ENCODE results near the gene NIPBL. TPM values are rescaled to one million over a fixed set of nuclear protein-coding genes. Genes with fewer than 3 reads are reported as not detected.

Gene NIPBL
- total RNA-seq, 1 experiment from 2014 or later = 48.3 TPM

DNA sequence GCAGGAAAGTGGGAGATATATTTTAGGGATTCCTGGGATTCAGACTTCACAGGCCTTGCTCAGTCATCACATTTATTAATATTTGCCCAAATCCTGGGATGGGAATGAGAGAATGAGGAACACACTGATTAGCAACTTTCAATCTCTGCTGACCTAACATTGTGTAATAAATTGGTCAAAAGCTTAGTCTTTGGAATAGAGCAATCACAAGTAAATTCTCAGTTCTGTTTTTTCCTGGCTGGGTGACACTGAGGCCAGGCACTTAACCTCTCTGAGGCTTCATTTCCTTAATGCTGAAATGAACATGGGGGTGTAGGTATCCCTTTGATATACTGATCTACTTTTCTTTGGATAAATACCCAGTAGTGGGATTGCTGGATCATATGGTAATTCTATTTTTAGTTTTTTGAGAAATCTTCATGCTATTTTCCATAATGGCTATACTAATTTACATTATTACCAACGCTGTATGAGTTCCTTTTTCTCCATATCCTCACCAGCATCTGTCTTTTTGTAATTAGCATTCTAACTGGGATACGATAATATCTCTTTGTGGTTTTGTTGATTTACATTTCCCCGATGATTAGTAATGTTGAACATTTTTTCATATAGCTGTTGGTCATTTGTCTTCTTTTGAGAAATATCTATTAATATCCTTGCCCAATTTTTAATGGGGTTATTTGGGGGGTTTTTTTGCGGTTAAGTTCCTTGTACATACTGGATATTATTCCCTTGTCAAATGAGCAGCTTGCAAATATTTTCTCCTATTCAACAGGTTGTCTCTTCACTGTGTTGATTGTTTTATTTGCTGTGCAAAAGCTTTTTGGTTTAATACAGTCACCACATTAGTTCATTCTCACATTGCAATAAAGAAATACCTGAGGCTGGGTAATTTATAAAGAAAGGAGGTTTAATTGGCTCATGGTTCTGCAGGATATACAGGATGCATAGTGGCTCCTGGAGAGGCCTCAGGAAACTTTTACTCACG lies 36.8 kb upstream of the NIPBL start:
- ChIA-PET POLR2A (no interaction called here), CTCF (interaction anchor here (1.5 kb wide), 1 partner anchor 30 kb away, joined by 3 read pairs; no protein-coding TSS in a partner anchor)
- H3K36me3 Mint-ChIP-seq = no peaks in the 10 kb centered on the region

DNA sequence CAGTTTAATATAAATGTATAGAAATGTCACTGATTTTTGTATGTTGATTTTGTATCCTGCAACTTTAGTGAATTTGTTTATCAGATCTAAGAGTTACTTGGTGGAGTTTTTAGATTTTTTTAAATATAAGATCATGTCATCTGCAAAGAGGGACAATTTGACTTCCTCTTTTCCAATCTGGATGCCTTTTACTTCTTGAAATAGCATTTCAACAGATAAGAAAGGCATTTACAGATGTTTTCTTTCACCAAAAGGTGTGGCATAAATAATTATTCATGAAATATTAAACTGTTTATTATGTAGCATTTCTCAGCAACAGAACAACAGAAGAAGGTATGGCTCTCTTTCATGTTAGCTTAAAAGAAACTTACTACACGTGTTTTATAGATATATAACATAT lies 34.9 kb upstream of the NIPBL start:
- no peak for ATAC-seq
- H3K4me1 Mint-ChIP-seq = peaks cover 12% of the 10 kb centered on the region
- no peak overlapping the region for H3K27ac Mint-ChIP-seq
- no peaks in the 10 kb centered on the region for H3K36me3 Mint-ChIP-seq
- ChIA-PET CTCF (interaction anchor here (0.9 to 1.3 kb wide), 2 partner anchors 12 to 102 kb away, joined by 3 read pairs; no protein-coding TSS in a partner anchor), POLR2A (no interaction called here)
- no peaks in the 10 kb centered on the region for H3K27me3 Mint-ChIP-seq (ENCODE audit: low read depth)
- no peak overlapping the region for H3K4me3 Mint-ChIP-seq
- no peak for DNase-seq (ENCODE audit: low spot score)
- H3K9me3 Mint-ChIP-seq = peaks cover 4% of the 10 kb centered on the region
- TF ChIP-seq SOX15 (CRISPR knock-in tag; IDR thresholded peaks at IDR 0.05) (no peak), ATF1 (CRISPR knock-in tag; IDR thresholded peaks at IDR 0.05) (no peak), IRF2 (CRISPR knock-in tag; IDR thresholded peaks at IDR 0.05; ENCODE audit: borderline replicate concordance, low read depth) (no peak), TEAD4 (CRISPR knock-in tag; IDR thresholded peaks at IDR 0.05) (no peak), NFE2L1 (CRISPR knock-in tag; IDR thresholded peaks at IDR 0.05) (no peak), NFYB (CRISPR knock-in tag; conservative IDR thresholded peaks at IDR 0.05; ENCODE audit: low read depth) (no peak), FOXJ3 (CRISPR knock-in tag; IDR thresholded peaks at IDR 0.05; ENCODE audit: borderline replicate concordance) (no peak), MXD4 (CRISPR knock-in tag; IDR thresholded peaks at IDR 0.05; ENCODE audit: borderline replicate concordance) (no peak), GRHL2 (CRISPR knock-in tag; IDR thresholded peaks at IDR 0.05; ENCODE audit: insufficient replicate concordance, severe bottlenecking) (no peak)
- TF ChIP-seq, protein P1, sequence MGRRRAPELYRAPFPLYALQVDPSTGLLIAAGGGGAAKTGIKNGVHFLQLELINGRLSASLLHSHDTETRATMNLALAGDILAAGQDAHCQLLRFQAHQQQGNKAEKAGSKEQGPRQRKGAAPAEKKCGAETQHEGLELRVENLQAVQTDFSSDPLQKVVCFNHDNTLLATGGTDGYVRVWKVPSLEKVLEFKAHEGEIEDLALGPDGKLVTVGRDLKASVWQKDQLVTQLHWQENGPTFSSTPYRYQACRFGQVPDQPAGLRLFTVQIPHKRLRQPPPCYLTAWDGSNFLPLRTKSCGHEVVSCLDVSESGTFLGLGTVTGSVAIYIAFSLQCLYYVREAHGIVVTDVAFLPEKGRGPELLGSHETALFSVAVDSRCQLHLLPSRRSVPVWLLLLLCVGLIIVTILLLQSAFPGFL (CRISPR knock-in tag; IDR thresholded peaks at IDR 0.05; ENCODE audit: borderline replicate concordance) = no peak
- TF ChIP-seq, protein P2, sequence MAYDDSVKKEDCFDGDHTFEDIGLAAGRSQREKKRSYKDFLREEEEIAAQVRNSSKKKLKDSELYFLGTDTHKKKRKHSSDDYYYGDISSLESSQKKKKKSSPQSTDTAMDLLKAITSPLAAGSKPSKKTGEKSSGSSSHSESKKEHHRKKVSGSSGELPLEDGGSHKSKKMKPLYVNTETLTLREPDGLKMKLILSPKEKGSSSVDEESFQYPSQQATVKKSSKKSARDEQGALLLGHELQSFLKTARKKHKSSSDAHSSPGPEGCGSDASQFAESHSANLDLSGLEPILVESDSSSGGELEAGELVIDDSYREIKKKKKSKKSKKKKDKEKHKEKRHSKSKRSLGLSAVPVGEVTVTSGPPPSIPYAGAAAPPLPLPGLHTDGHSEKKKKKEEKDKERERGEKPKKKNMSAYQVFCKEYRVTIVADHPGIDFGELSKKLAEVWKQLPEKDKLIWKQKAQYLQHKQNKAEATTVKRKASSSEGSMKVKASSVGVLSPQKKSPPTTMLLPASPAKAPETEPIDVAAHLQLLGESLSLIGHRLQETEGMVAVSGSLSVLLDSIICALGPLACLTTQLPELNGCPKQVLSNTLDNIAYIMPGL (CRISPR knock-in tag; IDR thresholded peaks at IDR 0.05) = no peak
- TF ChIP-seq, protein P3, sequence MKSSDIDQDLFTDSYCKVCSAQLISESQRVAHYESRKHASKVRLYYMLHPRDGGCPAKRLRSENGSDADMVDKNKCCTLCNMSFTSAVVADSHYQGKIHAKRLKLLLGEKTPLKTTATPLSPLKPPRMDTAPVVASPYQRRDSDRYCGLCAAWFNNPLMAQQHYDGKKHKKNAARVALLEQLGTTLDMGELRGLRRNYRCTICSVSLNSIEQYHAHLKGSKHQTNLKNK (CRISPR knock-in tag; IDR thresholded peaks at IDR 0.05) = no peak

More for the DNA sequence above, 36.8 kb upstream of the NIPBL start:
- H3K9me3 Mint-ChIP-seq = peaks cover 4% of the 10 kb centered on the region
- no peak overlapping the region for H3K27ac Mint-ChIP-seq
- DNase-seq (ENCODE audit: low spot score) (no peak), ATAC-seq (no peak)
- peaks cover 12% of the 10 kb centered on the region for H3K4me1 Mint-ChIP-seq
- TF ChIP-seq, protein P4, sequence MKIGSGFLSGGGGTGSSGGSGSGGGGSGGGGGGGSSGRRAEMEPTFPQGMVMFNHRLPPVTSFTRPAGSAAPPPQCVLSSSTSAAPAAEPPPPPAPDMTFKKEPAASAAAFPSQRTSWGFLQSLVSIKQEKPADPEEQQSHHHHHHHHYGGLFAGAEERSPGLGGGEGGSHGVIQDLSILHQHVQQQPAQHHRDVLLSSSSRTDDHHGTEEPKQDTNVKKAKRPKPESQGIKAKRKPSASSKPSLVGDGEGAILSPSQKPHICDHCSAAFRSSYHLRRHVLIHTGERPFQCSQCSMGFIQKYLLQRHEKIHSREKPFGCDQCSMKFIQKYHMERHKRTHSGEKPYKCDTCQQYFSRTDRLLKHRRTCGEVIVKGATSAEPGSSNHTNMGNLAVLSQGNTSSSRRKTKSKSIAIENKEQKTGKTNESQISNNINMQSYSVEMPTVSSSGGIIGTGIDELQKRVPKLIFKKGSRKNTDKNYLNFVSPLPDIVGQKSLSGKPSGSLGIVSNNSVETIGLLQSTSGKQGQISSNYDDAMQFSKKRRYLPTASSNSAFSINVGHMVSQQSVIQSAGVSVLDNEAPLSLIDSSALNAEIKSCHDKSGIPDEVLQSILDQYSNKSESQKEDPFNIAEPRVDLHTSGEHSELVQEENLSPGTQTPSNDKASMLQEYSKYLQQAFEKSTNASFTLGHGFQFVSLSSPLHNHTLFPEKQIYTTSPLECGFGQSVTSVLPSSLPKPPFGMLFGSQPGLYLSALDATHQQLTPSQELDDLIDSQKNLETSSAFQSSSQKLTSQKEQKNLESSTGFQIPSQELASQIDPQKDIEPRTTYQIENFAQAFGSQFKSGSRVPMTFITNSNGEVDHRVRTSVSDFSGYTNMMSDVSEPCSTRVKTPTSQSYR (CRISPR knock-in tag; IDR thresholded peaks at IDR 0.05) = no peak
- no peak for TF ChIP-seq KAT7 (CRISPR knock-in tag; IDR thresholded peaks at IDR 0.05; ENCODE audit: borderline replicate concordance)
- TF ChIP-seq, protein P5, sequence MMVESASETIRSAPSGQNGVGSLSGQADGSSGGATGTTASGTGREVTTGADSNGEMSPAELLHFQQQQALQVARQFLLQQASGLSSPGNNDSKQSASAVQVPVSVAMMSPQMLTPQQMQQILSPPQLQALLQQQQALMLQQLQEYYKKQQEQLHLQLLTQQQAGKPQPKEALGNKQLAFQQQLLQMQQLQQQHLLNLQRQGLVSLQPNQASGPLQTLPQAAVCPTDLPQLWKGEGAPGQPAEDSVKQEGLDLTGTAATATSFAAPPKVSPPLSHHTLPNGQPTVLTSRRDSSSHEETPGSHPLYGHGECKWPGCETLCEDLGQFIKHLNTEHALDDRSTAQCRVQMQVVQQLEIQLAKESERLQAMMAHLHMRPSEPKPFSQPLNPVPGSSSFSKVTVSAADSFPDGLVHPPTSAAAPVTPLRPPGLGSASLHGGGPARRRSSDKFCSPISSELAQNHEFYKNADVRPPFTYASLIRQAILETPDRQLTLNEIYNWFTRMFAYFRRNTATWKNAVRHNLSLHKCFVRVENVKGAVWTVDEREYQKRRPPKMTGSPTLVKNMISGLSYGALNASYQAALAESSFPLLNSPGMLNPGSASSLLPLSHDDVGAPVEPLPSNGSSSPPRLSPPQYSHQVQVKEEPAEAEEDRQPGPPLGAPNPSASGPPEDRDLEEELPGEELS (CRISPR knock-in tag; IDR thresholded peaks at IDR 0.05) = no peak
- TF ChIP-seq RORB (CRISPR knock-in tag; IDR thresholded peaks at IDR 0.05) = no peak
- TF ChIP-seq CREB1 (CRISPR knock-in tag; IDR thresholded peaks at IDR 0.05) = no peak
- TF ChIP-seq CREM (CRISPR knock-in tag; IDR thresholded peaks at IDR 0.05) = no peak
- TF ChIP-seq, protein P6, sequence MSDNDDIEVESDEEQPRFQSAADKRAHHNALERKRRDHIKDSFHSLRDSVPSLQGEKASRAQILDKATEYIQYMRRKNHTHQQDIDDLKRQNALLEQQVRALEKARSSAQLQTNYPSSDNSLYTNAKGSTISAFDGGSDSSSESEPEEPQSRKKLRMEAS (CRISPR knock-in tag; IDR thresholded peaks at IDR 0.05) = no peak
- TF ChIP-seq MYBL2 (CRISPR knock-in tag; IDR thresholded peaks at IDR 0.05) = no peak
- TF ChIP-seq GTF2I (CRISPR knock-in tag; conservative IDR thresholded peaks at IDR 0.05) = no peak
- TF ChIP-seq, protein P7, sequence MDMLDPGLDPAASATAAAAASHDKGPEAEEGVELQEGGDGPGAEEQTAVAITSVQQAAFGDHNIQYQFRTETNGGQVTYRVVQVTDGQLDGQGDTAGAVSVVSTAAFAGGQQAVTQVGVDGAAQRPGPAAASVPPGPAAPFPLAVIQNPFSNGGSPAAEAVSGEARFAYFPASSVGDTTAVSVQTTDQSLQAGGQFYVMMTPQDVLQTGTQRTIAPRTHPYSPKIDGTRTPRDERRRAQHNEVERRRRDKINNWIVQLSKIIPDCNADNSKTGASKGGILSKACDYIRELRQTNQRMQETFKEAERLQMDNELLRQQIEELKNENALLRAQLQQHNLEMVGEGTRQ (CRISPR knock-in tag; IDR thresholded peaks at IDR 0.05) = no peak
- no peak for TF ChIP-seq OVOL2 (CRISPR knock-in tag; IDR thresholded peaks at IDR 0.05; ENCODE audit: borderline replicate concordance)
- no peak for TF ChIP-seq ZNF671 (CRISPR knock-in tag; IDR thresholded peaks at IDR 0.05)
- no peak for TF ChIP-seq IRF2 (CRISPR knock-in tag; IDR thresholded peaks at IDR 0.05; ENCODE audit: borderline replicate concordance, low read depth)
- TF ChIP-seq, protein P8, sequence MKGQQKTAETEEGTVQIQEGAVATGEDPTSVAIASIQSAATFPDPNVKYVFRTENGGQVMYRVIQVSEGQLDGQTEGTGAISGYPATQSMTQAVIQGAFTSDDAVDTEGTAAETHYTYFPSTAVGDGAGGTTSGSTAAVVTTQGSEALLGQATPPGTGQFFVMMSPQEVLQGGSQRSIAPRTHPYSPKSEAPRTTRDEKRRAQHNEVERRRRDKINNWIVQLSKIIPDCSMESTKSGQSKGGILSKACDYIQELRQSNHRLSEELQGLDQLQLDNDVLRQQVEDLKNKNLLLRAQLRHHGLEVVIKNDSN (CRISPR knock-in tag; IDR thresholded peaks at IDR 0.05) = no peak
- no peak for TF ChIP-seq ZNF121 (CRISPR knock-in tag; IDR thresholded peaks at IDR 0.05)
- no peak for TF ChIP-seq GABPB1 (CRISPR knock-in tag; IDR thresholded peaks at IDR 0.05)
- no peak for TF ChIP-seq NFATC4 (CRISPR knock-in tag; IDR thresholded peaks at IDR 0.05)
- TF ChIP-seq NR3C1 (CRISPR knock-in tag; conservative IDR thresholded peaks at IDR 0.05; ENCODE audit: low read depth) = no peak
- no peak overlapping the region for H3K4me3 Mint-ChIP-seq
- H3K27me3 Mint-ChIP-seq (ENCODE audit: low read depth) = no peaks in the 10 kb centered on the region

Data from WTC11 (cell line).